ENCODE data around the gene MAPKAPK2.

DNA sequence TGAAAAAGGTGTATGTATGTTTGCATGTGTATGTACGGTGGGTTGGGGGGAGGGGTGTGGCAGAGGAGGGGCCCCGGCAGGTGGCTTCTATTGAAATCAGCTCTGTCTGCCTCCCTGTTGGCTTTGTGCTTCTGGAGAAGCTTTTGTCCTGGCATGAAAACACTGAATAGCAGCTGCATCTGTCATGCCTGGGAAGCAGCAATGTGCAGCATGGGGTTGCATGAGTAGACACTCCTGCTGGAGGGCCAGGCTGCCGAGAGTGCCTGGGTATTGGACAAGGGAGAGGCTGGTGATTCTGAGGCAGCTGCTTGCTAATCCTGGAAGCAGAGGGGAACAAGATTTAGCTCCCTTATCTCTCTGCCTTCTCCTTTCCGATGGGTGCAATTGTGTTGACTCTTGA lies 20.5 kb downstream of the MAPKAPK2 start:
- TF ChIP-seq EZH2 (optimal IDR thresholded peaks at IDR 0.05; ENCODE audit: low read depth, low read length) (no peak), EZH2phosphoT487 (IDR thresholded peaks at IDR 0.05; ENCODE audit: low read length) (no peak)
- TF ChIP-seq, protein P1, sequence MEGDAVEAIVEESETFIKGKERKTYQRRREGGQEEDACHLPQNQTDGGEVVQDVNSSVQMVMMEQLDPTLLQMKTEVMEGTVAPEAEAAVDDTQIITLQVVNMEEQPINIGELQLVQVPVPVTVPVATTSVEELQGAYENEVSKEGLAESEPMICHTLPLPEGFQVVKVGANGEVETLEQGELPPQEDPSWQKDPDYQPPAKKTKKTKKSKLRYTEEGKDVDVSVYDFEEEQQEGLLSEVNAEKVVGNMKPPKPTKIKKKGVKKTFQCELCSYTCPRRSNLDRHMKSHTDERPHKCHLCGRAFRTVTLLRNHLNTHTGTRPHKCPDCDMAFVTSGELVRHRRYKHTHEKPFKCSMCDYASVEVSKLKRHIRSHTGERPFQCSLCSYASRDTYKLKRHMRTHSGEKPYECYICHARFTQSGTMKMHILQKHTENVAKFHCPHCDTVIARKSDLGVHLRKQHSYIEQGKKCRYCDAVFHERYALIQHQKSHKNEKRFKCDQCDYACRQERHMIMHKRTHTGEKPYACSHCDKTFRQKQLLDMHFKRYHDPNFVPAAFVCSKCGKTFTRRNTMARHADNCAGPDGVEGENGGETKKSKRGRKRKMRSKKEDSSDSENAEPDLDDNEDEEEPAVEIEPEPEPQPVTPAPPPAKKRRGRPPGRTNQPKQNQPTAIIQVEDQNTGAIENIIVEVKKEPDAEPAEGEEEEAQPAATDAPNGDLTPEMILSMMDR (IDR thresholded peaks at IDR 0.05; ENCODE audit: low read length) = no peak

All from MM.1S (cell line).